Measurements from ENCODE around the gene GTF2H4.

- TF ChIP-seq CTCF (IDR thresholded peaks at IDR 0.05; ENCODE audit: poor library complexity, severe bottlenecking), result no peak
- no peak for TF ChIP-seq RAD21 (conservative IDR thresholded peaks at IDR 0.05)
- TF ChIP-seq EZH2 (IDR thresholded peaks at IDR 0.05; ENCODE audit: borderline replicate concordance, insufficient read depth, low read length, poor library complexity, severe bottlenecking), result no peak
- no peak for TF ChIP-seq POLR2AphosphoS5 (IDR thresholded peaks at IDR 0.05)
- TF ChIP-seq TAF1 (IDR thresholded peaks at IDR 0.05; ENCODE audit: low read depth), result no peak
- no peak for TF ChIP-seq EP300 (conservative IDR thresholded peaks at IDR 0.05; ENCODE audit: poor library complexity, severe bottlenecking)
- TF ChIP-seq REST (IDR thresholded peaks at IDR 0.05; ENCODE audit: borderline replicate concordance), result no peak
- TF ChIP-seq SMC3 (conservative IDR thresholded peaks at IDR 0.05; ENCODE audit: poor library complexity), result no peak
- no peak for TF ChIP-seq MXI1 (conservative IDR thresholded peaks at IDR 0.05; ENCODE audit: poor library complexity, severe bottlenecking)
These were observed 12.7 kb upstream of the GTF2H4 start for GRCh38 chr6:30895343-30895742.
